Trophoblast cell (in vitro differentiated cells and primary cell): ENCODE measurements around the gene PARN.

ENCODE experiments used
- DNase-seq, 2 donors: peaks; one replicate each; pipeline ENCODE4 v3.0.0-alpha.2; 2016
- H2AFZ ChIP-seq: 2 replicates; pipeline ENCODE4 v1.6.1; 2013; ENCODE audit warnings: low read length, moderate library complexity, mild to moderate bottlenecking; ENCODE audit not compliant: insufficient read depth, poor library complexity
- H2AK5ac ChIP-seq: 2 replicates; pipeline ENCODE4 v1.6.1; 2013; ENCODE audit warnings: mild to moderate bottlenecking, low read length
- H2BK120ac ChIP-seq: 2 replicates; pipeline ENCODE4 v1.6.1; 2013; ENCODE audit warnings: low read length, mild to moderate bottlenecking, moderate library complexity; ENCODE audit not compliant: insufficient read depth, poor library complexity
- H2BK12ac ChIP-seq: 2 replicates; pipeline ENCODE4 v1.6.1; 2013; ENCODE audit warnings: mild to moderate bottlenecking, low read length, moderate library complexity
- H2BK5ac ChIP-seq: 2 replicates; pipeline ENCODE4 v1.6.1; 2013; ENCODE audit warnings: low read length, low read depth, moderate library complexity, mild to moderate bottlenecking; ENCODE audit not compliant: poor library complexity
- H3K14ac ChIP-seq: 2 replicates; pipeline ENCODE4 v1.6.1; 2013; ENCODE audit warnings: mild to moderate bottlenecking, low read length
- H3K18ac ChIP-seq: 2 replicates; pipeline ENCODE4 v1.6.1; 2013; ENCODE audit warnings: mild to moderate bottlenecking, low read length
- H3K23ac ChIP-seq: 2 replicates; pipeline ENCODE4 v1.6.1; 2013; ENCODE audit warnings: low read length
- H3K27ac ChIP-seq: 2 replicates; pipeline ENCODE4 v1.5.1; 2013; ENCODE audit warnings: low read depth, mild to moderate bottlenecking, inconsistent platforms, low read length, moderate library complexity
- H3K27me3 ChIP-seq: 2 replicates; pipeline ENCODE4 v1.6.1; 2013; ENCODE audit warnings: inconsistent platforms, mild to moderate bottlenecking, low read length, moderate library complexity; ENCODE audit not compliant: insufficient read depth
- H3K36me3 ChIP-seq, 2 experiments: 1 replicate in 1 of 2; 2 replicates in 1 of 2; pipeline ENCODE4 v1.6.1; 2013; ENCODE audit warnings: low read length in 2 of 2, mild to moderate bottlenecking in 2 of 2, moderate library complexity in 1 of 2; ENCODE audit not compliant: insufficient read depth in 2 of 2, control insufficient read depth in 1 of 2
- H3K4ac ChIP-seq: 2 replicates; pipeline ENCODE4 v1.6.1; 2013; ENCODE audit warnings: low read depth, mild to moderate bottlenecking, low read length, moderate library complexity
- H3K4me1 ChIP-seq, 2 experiments: 1 replicate in 1 of 2; 2 replicates in 1 of 2; pipeline ENCODE4 v1.6.1; 2013; ENCODE audit warnings: low read length in 2 of 2, mild to moderate bottlenecking in 2 of 2, moderate library complexity in 1 of 2; ENCODE audit not compliant: insufficient read depth in 2 of 2, control insufficient read depth in 1 of 2
- H3K4me2 ChIP-seq: 2 replicates; pipeline ENCODE4 v1.6.1; 2013; ENCODE audit warnings: inconsistent platforms, mild to moderate bottlenecking, low read length, moderate library complexity
- H3K4me3 ChIP-seq: 2 replicates; pipeline ENCODE4 v1.5.1; 2013; ENCODE audit warnings: mild to moderate bottlenecking, low read depth, low read length, inconsistent platforms
- H3K79me1 ChIP-seq: one replicate; pipeline ENCODE4 v1.6.1; 2013; ENCODE audit warnings: low read length
- H3K79me2 ChIP-seq: 2 replicates; pipeline ENCODE4 v1.6.1; 2013; ENCODE audit warnings: low read length, mild to moderate bottlenecking; ENCODE audit not compliant: control insufficient read depth, insufficient read depth, poor library complexity
- H3K9ac ChIP-seq: 2 replicates; pipeline ENCODE4 v1.6.1; 2013; ENCODE audit warnings: mild to moderate bottlenecking, low read length
- H3K9me3 ChIP-seq: 2 replicates; pipeline ENCODE4 v1.6.1; 2013; ENCODE audit warnings: low read depth, mild to moderate bottlenecking, control low read depth, inconsistent platforms, low read length; ENCODE audit not compliant: insufficient read depth
- H4K12ac ChIP-seq: 2 replicates; pipeline ENCODE4 v1.6.1; 2013; ENCODE audit warnings: low read depth, mild to moderate bottlenecking, low read length, moderate library complexity
- H4K8ac ChIP-seq: 2 replicates; pipeline ENCODE4 v1.6.1; 2013; ENCODE audit warnings: low read depth, mild to moderate bottlenecking, low read length, moderate library complexity
- H4K91ac ChIP-seq: one replicate; pipeline ENCODE4 v1.6.1; 2013; ENCODE audit warnings: low read depth, mild to moderate bottlenecking, low read length, moderate library complexity
- WGBS: extraction: QIAGEN DNeasy Blood & Tissue Kit; methylation state at CpG from one replicate; pipeline ENCODE4 v1.1.7; 2013; ENCODE audit warnings: missing lambda C conversion rate; ENCODE audit not compliant: insufficient read length, insufficient coverage; ENCODE audit errors: extremely low coverage; 5-methylcytosine and 5-hydroxymethylcytosine counted together

The PARN gene

GRCh38 chr16:14464192-14464591, 165.9 kb downstream of the PARN start:
- no peaks in the 10 kb centered on the region for H3K27me3 ChIP-seq
- peaks cover 0 to 6% of the 10 kb centered on the region in 2 experiments for H3K36me3 ChIP-seq
- no peak overlapping the region for H3K4me2 ChIP-seq
- no peaks in the 10 kb centered on the region for H3K79me1 ChIP-seq
- H2BK12ac ChIP-seq = no peak overlapping the region
- no peak overlapping the region for H3K4me3 ChIP-seq
- H2AFZ ChIP-seq = no peak overlapping the region
- no peak overlapping the region for H4K12ac ChIP-seq
- H2AK5ac ChIP-seq = no peak overlapping the region
- H3K23ac ChIP-seq = no peak overlapping the region
- WGBS = no CpG with 5 or more reads among the region's 2 CpGs
- H3K4ac ChIP-seq = no peak overlapping the region
- H3K9ac ChIP-seq = no peak overlapping the region
- H4K8ac ChIP-seq = no peak overlapping the region
- no peak overlapping the region for H2BK5ac ChIP-seq
- no peak overlapping the region for H3K27ac ChIP-seq
- no peak overlapping the region for H3K14ac ChIP-seq
- no peak for DNase-seq
- H2BK120ac ChIP-seq = no peak overlapping the region
- H3K9me3 ChIP-seq = no peaks in the 10 kb centered on the region
- no peak overlapping the region for H4K91ac ChIP-seq
- no peaks in the 10 kb centered on the region for H3K79me2 ChIP-seq
- H3K18ac ChIP-seq = no peak overlapping the region
- peaks cover 0 to 4% of the 10 kb centered on the region in 2 experiments for H3K4me1 ChIP-seq

- H3K36me3 ChIP-seq = peaks cover 0 to 6% of the 10 kb centered on the region in 2 experiments
- no peak overlapping the region for H3K4ac ChIP-seq
- no peaks in the 10 kb centered on the region for H3K27me3 ChIP-seq
- no peaks in the 10 kb centered on the region for H3K9me3 ChIP-seq
- no peak overlapping the region for H4K8ac ChIP-seq
- no peak overlapping the region for H4K91ac ChIP-seq
- no CpG with 5 or more reads among the region's 3 CpGs for WGBS
- no peak overlapping the region for H2AK5ac ChIP-seq
- no peak overlapping the region for H2BK5ac ChIP-seq
- no peak overlapping the region for H3K14ac ChIP-seq
- no peak overlapping the region for H3K4me2 ChIP-seq
- H3K4me3 ChIP-seq = no peak overlapping the region
- no peak overlapping the region for H3K9ac ChIP-seq
- H2AFZ ChIP-seq = no peak overlapping the region
- H3K23ac ChIP-seq = no peak overlapping the region
- peaks cover 0 to 4% of the 10 kb centered on the region in 2 experiments for H3K4me1 ChIP-seq
- no peaks in the 10 kb centered on the region for H3K79me2 ChIP-seq
- DNase-seq = no peak
- H4K12ac ChIP-seq = no peak overlapping the region
- H2BK12ac ChIP-seq = no peak overlapping the region
- no peaks in the 10 kb centered on the region for H3K79me1 ChIP-seq
- no peak overlapping the region for H3K18ac ChIP-seq
- H2BK120ac ChIP-seq = no peak overlapping the region
- H3K27ac ChIP-seq = no peak overlapping the region
Measured at GRCh38 chr16:14462811-14463210, 167.2 kb downstream of the PARN start.

- no peak for DNase-seq
- Histone ChIP-seq H3K79me1 (no peaks in the 10 kb centered on the region), H2BK120ac (no peak overlapping the region), H3K4me1 (peaks cover 0 to 4% of the 10 kb centered on the region in 2 experiments), H3K27me3 (no peaks in the 10 kb centered on the region), H3K4ac (no peak overlapping the region), H3K23ac (no peak overlapping the region), H3K4me2 (no peak overlapping the region), H4K91ac (no peak overlapping the region), H3K36me3 (peaks cover 0 to 6% of the 10 kb centered on the region in 2 experiments), H4K12ac (no peak overlapping the region), H3K14ac (no peak overlapping the region), H3K4me3 (no peak overlapping the region), H2AFZ (no peak overlapping the region), H3K79me2 (no peaks in the 10 kb centered on the region), H2BK12ac (no peak overlapping the region), H3K9ac (no peak overlapping the region), H2BK5ac (no peak overlapping the region), H3K18ac (no peak overlapping the region), H3K9me3 (no peaks in the 10 kb centered on the region), H3K27ac (no peak overlapping the region), H4K8ac (no peak overlapping the region), H2AK5ac (no peak overlapping the region)
- no CpG with 5 or more reads among the region's 1 CpG for WGBS
Measured at GRCh38 chr16:14460726-14461125, 169.3 kb downstream of the PARN start.

GRCh38 chr16:14458576-14458975, 171.5 kb downstream of the PARN start:
- DNase-seq = no peak
- H3K14ac ChIP-seq = no peak overlapping the region
- no peaks in the 10 kb centered on the region for H3K79me2 ChIP-seq
- H3K18ac ChIP-seq = no peak overlapping the region
- H4K91ac ChIP-seq = no peak overlapping the region
- H3K27me3 ChIP-seq = no peaks in the 10 kb centered on the region
- no peaks in the 10 kb centered on the region for H3K79me1 ChIP-seq
- no peak overlapping the region for H4K12ac ChIP-seq
- H2BK5ac ChIP-seq = no peak overlapping the region
- no peak overlapping the region for H3K4me3 ChIP-seq
- H3K4me1 ChIP-seq = peaks cover 0 to 4% of the 10 kb centered on the region in 2 experiments
- H2BK120ac ChIP-seq = no peak overlapping the region
- H2AK5ac ChIP-seq = no peak overlapping the region
- H3K9ac ChIP-seq = no peak overlapping the region
- no peak overlapping the region for H3K4me2 ChIP-seq
- H3K23ac ChIP-seq = no peak overlapping the region
- no peak overlapping the region for H4K8ac ChIP-seq
- H3K9me3 ChIP-seq = no peaks in the 10 kb centered on the region
- H3K36me3 ChIP-seq = no peaks in the 10 kb centered on the region
- H2BK12ac ChIP-seq = no peak overlapping the region
- H2AFZ ChIP-seq = no peak overlapping the region
- no peak overlapping the region for H3K4ac ChIP-seq
- H3K27ac ChIP-seq = no peak overlapping the region
- no CpG with 5 or more reads among the region's 7 CpGs for WGBS
